Neuron (in vitro differentiated cells): ENCODE data around the gene GALNT13.

Experiments used
- H2AFZ ChIP-seq: one replicate; pipeline ENCODE4 v1.6.1; 2013; ENCODE audit warnings: low read depth, mild to moderate bottlenecking, inconsistent platforms, low read length, moderate library complexity
- H3K27me3 ChIP-seq: one replicate; pipeline ENCODE4 v1.6.1; 2013; ENCODE audit warnings: low read length; ENCODE audit not compliant: insufficient read depth
- H3K36me3 ChIP-seq: one replicate; pipeline ENCODE4 v1.6.1; 2013; ENCODE audit warnings: low read length; ENCODE audit not compliant: insufficient read depth
- H3K4me1 ChIP-seq: one replicate; pipeline ENCODE4 v1.6.1; 2013; ENCODE audit warnings: low read length; ENCODE audit not compliant: insufficient read depth
- H3K4me3 ChIP-seq: 2 replicates; pipeline ENCODE4 v1.5.1; 2013; ENCODE audit warnings: mild to moderate bottlenecking, low read length, moderate library complexity
- H3K9me3 ChIP-seq: one replicate; pipeline ENCODE4 v1.6.1; 2013; ENCODE audit warnings: low read length

The GALNT13 gene

GRCh38 chr2:154259030-154259429 is 387.3 kb downstream of the GALNT13 start:
- no peak overlapping the region for H2AFZ ChIP-seq
- H3K27me3 ChIP-seq = no peaks in the 10 kb centered on the region
- no peaks in the 10 kb centered on the region for H3K9me3 ChIP-seq
- no peaks in the 10 kb centered on the region for H3K36me3 ChIP-seq
- no peak overlapping the region for H3K4me3 ChIP-seq
- H3K4me1 ChIP-seq = no peaks in the 10 kb centered on the region

- H2AFZ ChIP-seq = no peak overlapping the region
- no peaks in the 10 kb centered on the region for H3K27me3 ChIP-seq
- H3K4me3 ChIP-seq = no peak overlapping the region
- H3K36me3 ChIP-seq = no peaks in the 10 kb centered on the region
- H3K9me3 ChIP-seq = no peaks in the 10 kb centered on the region
- no peaks in the 10 kb centered on the region for H3K4me1 ChIP-seq
Observed at GRCh38 chr2:154261473-154262027, 389.8 kb downstream of the GALNT13 start.

- Histone ChIP-seq H3K36me3 (no peaks in the 10 kb centered on the region), H3K4me3 (no peak overlapping the region), H3K4me1 (no peaks in the 10 kb centered on the region), H2AFZ (no peak overlapping the region), H3K9me3 (no peaks in the 10 kb centered on the region), H3K27me3 (no peaks in the 10 kb centered on the region)
Observed at GRCh38 chr2:154263206-154263605, 391.5 kb downstream of the GALNT13 start.

GRCh38 chr2:154264024-154264423 is 392.3 kb downstream of the GALNT13 start:
- Histone ChIP-seq H3K4me3 (no peak overlapping the region), H3K36me3 (no peaks in the 10 kb centered on the region), H3K4me1 (no peaks in the 10 kb centered on the region), H3K9me3 (no peaks in the 10 kb centered on the region), H3K27me3 (no peaks in the 10 kb centered on the region), H2AFZ (no peak overlapping the region)

GRCh38 chr2:154267983-154268382 is 396.3 kb downstream of the GALNT13 start:
- Histone ChIP-seq H2AFZ (no peak overlapping the region), H3K36me3 (no peaks in the 10 kb centered on the region), H3K9me3 (no peaks in the 10 kb centered on the region), H3K27me3 (no peaks in the 10 kb centered on the region), H3K4me1 (no peaks in the 10 kb centered on the region), H3K4me3 (no peak overlapping the region)

GRCh38 chr2:154280543-154280942 is 408.8 kb downstream of the GALNT13 start:
- H2AFZ ChIP-seq = no peak overlapping the region
- H3K36me3 ChIP-seq = no peaks in the 10 kb centered on the region
- peaks cover 3% of the 10 kb centered on the region for H3K9me3 ChIP-seq
- peaks cover 5% of the 10 kb centered on the region for H3K4me1 ChIP-seq
- no peak overlapping the region for H3K4me3 ChIP-seq
- H3K27me3 ChIP-seq = no peaks in the 10 kb centered on the region

- Histone ChIP-seq H3K27me3 (no peaks in the 10 kb centered on the region), H3K36me3 (no peaks in the 10 kb centered on the region), H3K4me3 (no peak overlapping the region), H3K9me3 (peaks cover 6% of the 10 kb centered on the region), H2AFZ (no peak overlapping the region), H3K4me1 (no peaks in the 10 kb centered on the region)
Observed at GRCh38 chr2:154289870-154290269, 418.1 kb downstream of the GALNT13 start.

GRCh38 chr2:154291511-154291910 is 419.8 kb downstream of the GALNT13 start:
- Histone ChIP-seq H3K9me3 (peaks cover 6% of the 10 kb centered on the region), H3K4me3 (no peak overlapping the region), H3K36me3 (no peaks in the 10 kb centered on the region), H2AFZ (no peak overlapping the region), H3K27me3 (no peaks in the 10 kb centered on the region), H3K4me1 (no peaks in the 10 kb centered on the region)

GRCh38 chr2:154291927-154292326 is 420.2 kb downstream of the GALNT13 start:
- no peaks in the 10 kb centered on the region for H3K36me3 ChIP-seq
- H3K27me3 ChIP-seq = no peaks in the 10 kb centered on the region
- peaks cover 3% of the 10 kb centered on the region for H3K9me3 ChIP-seq
- H3K4me3 ChIP-seq = no peak overlapping the region
- no peaks in the 10 kb centered on the region for H3K4me1 ChIP-seq
- H2AFZ ChIP-seq = no peak overlapping the region

- H3K36me3 ChIP-seq = no peaks in the 10 kb centered on the region
- H3K27me3 ChIP-seq = no peaks in the 10 kb centered on the region
- H3K4me3 ChIP-seq = no peak overlapping the region
- no peaks in the 10 kb centered on the region for H3K9me3 ChIP-seq
- no peak overlapping the region for H2AFZ ChIP-seq
- no peaks in the 10 kb centered on the region for H3K4me1 ChIP-seq
Observed at GRCh38 chr2:154293864-154294263, 422.1 kb downstream of the GALNT13 start.

DNA sequence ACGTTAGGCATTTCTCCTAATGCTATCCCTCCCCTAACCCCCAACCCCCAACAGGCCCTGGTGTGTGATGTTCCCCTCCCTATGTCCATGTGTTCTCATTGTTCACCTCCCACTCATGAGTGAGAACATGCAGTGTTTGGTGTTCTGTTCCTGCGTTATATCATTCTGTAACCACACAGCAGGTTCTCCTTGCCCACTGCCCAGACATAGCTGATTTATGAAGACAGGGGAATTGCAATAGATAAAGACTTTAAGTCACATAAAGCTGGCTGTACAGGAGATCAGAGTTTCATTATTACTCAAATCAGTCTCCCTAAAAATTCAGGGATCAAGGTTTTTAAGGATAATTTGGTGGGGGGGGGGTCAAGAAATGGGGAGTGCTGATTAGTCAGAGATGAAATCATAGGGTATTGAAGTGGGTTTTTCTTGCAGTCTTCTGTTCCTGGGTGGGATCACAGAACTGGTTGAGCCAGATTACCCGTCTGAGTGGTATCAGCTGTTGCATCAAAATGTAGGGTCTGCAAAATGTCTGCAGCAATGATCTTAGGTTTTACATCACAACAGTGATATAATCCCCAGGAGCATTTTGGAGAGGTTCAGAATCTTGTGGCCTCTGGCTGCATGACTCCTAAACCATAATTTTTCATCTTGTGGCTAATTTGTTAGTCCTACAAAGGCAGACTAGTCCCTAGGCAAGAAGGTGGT is 434.7 kb downstream of the GALNT13 start:
- H3K9me3 ChIP-seq = no peaks in the 10 kb centered on the region
- H3K27me3 ChIP-seq = no peaks in the 10 kb centered on the region
- H3K4me3 ChIP-seq = no peak overlapping the region
- no peak overlapping the region for H2AFZ ChIP-seq
- no peaks in the 10 kb centered on the region for H3K4me1 ChIP-seq
- H3K36me3 ChIP-seq = no peaks in the 10 kb centered on the region

DNA sequence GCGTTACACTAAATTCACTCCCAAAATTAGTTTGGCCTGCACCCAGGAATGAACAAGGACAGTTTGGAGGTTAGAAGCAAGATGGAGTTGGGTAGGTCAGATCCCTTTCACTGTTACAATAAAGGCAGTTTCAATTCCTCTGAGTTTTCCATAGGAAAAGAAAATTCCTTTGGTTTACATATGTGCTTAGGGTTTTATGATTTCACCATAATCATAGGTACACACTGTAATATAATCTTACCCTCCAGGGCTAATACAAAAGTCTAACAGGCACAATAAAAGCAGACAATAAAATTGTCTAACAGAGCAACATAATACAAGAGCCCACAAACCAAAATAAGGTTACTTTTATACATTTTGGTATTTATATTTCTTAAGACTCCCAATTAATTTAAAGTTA is 435.3 kb downstream of the GALNT13 start:
- H2AFZ ChIP-seq = no peak overlapping the region
- H3K4me3 ChIP-seq = no peak overlapping the region
- no peaks in the 10 kb centered on the region for H3K9me3 ChIP-seq
- no peaks in the 10 kb centered on the region for H3K36me3 ChIP-seq
- no peaks in the 10 kb centered on the region for H3K4me1 ChIP-seq
- no peaks in the 10 kb centered on the region for H3K27me3 ChIP-seq

GRCh38 chr2:154324601-154325000 is 452.9 kb downstream of the GALNT13 start:
- Histone ChIP-seq H3K4me1 (peaks cover 6% of the 10 kb centered on the region), H3K4me3 (no peak overlapping the region), H3K27me3 (no peaks in the 10 kb centered on the region), H3K9me3 (no peaks in the 10 kb centered on the region), H2AFZ (no peak overlapping the region), H3K36me3 (no peaks in the 10 kb centered on the region)

DNA sequence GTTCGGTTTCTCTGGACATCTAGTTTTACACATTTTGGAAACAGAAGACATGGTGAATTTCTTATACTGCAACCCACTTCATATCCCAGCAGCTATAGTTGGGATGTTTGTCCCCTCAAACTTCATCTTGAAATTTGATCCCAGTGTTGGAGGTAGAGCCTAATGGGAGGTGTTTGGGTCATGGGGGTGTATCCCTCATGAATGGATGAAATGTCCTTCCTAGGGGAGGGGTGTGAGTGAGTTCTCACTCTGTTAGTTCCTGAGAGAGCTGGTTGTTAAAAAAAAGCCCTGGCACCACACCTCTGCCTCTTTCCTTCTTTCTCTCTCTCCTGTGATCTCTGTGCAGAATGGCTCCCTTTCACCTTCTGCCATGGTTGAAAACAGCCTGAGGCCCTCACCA is 457.8 kb downstream of the GALNT13 start:
- H3K4me1 ChIP-seq = peaks cover 22% of the 10 kb centered on the region
- H2AFZ ChIP-seq = no peak overlapping the region
- no peaks in the 10 kb centered on the region for H3K27me3 ChIP-seq
- H3K4me3 ChIP-seq = no peak overlapping the region
- no peaks in the 10 kb centered on the region for H3K9me3 ChIP-seq
- H3K36me3 ChIP-seq = no peaks in the 10 kb centered on the region
